Measurements from ENCODE around the gene CCDC57. TPM values are rescaled to one million over a fixed set of nuclear protein-coding genes. Genes with fewer than 3 reads are reported as not detected.

Gene CCDC57
- total and polyA plus RNA-seq, 2 of the 8 experiments (the other 6 are each of a cell fraction or from before 2014, with no cell fraction given) = 8.4 to 12.9 TPM

DNA sequence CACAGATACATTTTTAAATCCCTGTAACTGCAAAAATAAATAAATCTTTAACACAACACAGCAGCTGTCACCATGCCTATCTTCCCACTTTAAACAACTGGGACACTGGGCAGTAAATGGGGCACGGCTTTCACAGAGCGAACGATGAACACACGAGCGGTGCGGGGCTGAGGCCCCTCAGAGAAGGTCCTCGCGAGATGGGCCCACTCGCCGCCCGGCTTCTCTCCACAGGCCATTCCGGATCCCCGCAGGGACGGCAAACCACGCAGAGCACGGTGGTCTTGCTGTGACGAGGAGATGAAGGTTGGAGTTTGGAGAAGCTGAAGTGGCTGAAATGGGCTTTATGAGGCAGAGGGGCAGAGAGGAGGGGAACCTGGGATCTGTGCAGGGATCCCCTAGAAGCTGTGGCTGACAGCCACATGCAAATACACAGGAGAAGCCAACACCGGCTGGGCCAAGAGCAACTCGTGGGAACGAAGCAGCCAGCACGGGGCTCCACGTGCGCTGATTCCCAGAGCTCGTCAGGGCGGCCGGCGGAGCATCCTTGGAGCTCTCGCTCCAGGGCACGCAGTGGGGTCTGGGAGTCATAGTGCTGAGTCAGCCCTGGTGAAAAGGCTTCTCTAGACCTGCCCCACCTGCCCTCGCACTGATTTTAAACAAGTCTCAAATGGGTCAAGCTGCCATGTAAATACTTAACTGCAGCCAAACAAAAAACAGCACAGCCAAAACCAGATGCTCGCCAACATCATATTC is 31.7 kb downstream of the CCDC57 start:
- Histone ChIP-seq H4K20me1 (replicated peaks in 1 of 2; ENCODE audit: control insufficient read depth in 1 of 2, insufficient read depth in 2 of 2, low read length in 2 of 2) (peaks cover 13 to 35% of the 10 kb centered on the region in 2 experiments), H3K4me3 (ENCODE audit: extremely low read depth in 1 of 4, insufficient read depth in 2 of 4, low read depth in 3 of 4, low read length in 4 of 4) (no peak overlapping the region), H2BK15ac (ENCODE audit: low read length) (no peak overlapping the region), H2AK5ac (ENCODE audit: low read depth, low read length) (no peak overlapping the region), H4K5ac (ENCODE audit: insufficient read length, low read depth, low read length) (no peak overlapping the region), H3K18ac (ENCODE audit: extremely low read depth, low read length) (no peak overlapping the region), H2BK20ac (ENCODE audit: low read length) (no peak overlapping the region), H3K4me1 (replicated peaks in 1 of 4; ENCODE audit: control insufficient read depth in 3 of 4, insufficient read depth in 4 of 4, low read length in 3 of 4) (no peaks in the 10 kb centered on the region), H3K23ac (ENCODE audit: insufficient read length) (no peak overlapping the region), H3K9me3 (ENCODE audit: insufficient read depth in 2 of 2, low read depth in 1 of 2, low read length in 1 of 2) (no peaks in the 10 kb centered on the region), H2AFZ (ENCODE audit: low read length) (no peak overlapping the region), H3K9ac (replicated peaks in 1 of 4; ENCODE audit: extremely low read depth in 1 of 4, low read depth in 3 of 4, low read length in 3 of 4) (no peak overlapping the region), H3K79me2 (ENCODE audit: control insufficient read depth in 1 of 2, insufficient read depth in 2 of 2, low read length in 2 of 2) (no peaks in the 10 kb centered on the region), H3K27ac (ENCODE audit: low read depth, low read length) (no peak overlapping the region), H3K27me3 (replicated peaks in 1 of 4; ENCODE audit: control insufficient read depth in 3 of 4, extremely low read depth in 1 of 4, insufficient read depth in 3 of 4, low read length in 3 of 4) (peaks cover 20 to 40% (median 35%) of the 10 kb centered on the region in 4 experiments), H2BK120ac (replicated peaks; ENCODE audit: low read depth, low read length) (no peak overlapping the region), H4K91ac (replicated peaks; ENCODE audit: insufficient read length, low read length) (no peak overlapping the region), H3K79me1 (ENCODE audit: low read depth, low read length) (no peaks in the 10 kb centered on the region), H3K23me2 (ENCODE audit: low read depth, low read length) (no peaks in the 10 kb centered on the region), H2BK5ac (ENCODE audit: low read depth, low read length) (no peak overlapping the region), H3K36me3 (ENCODE audit: control insufficient read depth in 2 of 4, insufficient read depth in 4 of 4, low read length in 3 of 4) (0 out of 8 replicates have a peak, but pooled peaks cover 0 to 3% (median 0%) of the 10 kb centered on the region in 4 experiments), H2BK12ac (ENCODE audit: low read depth, low read length) (no peak overlapping the region), H3K14ac (ENCODE audit: insufficient read length) (no peak overlapping the region), H3K56ac (replicated peaks; ENCODE audit: insufficient read length, low read depth, low read length) (no peak overlapping the region), H3K4ac (replicated peaks; ENCODE audit: insufficient read length, low read depth, low read length) (no peak overlapping the region), H3K4me2 (ENCODE audit: insufficient read depth in 1 of 2, low read depth in 2 of 2, low read length in 2 of 2) (no peak overlapping the region), H4K8ac (ENCODE audit: extremely low read depth, insufficient read depth, low read length) (no peak overlapping the region)
- ChIA-PET CTCF (ENCODE audit: partially characterized antibody) (interaction anchor here (0.7 to 0.9 kb wide), 2 partner anchors 25 to 75 kb away, joined by 3 to 4 read pairs; no protein-coding TSS in a partner anchor), POLR2A (ENCODE audit: partially characterized antibody) (interaction anchor here (1.4 kb wide), 1 partner anchor 25 kb away, joined by 3 read pairs; no protein-coding TSS in a partner anchor)
- FAIRE-seq (no peak), DNase-seq (ENCODE audit: low read depth in 1 of 2, low spot score in 2 of 2) (no peak)
- 93% methylated on average over 31 of the region's 31 CpGs; no CpG with 5 or more reads in 1 of the 2 experiments for WGBS, 2 experiments (ENCODE audit: extremely low coverage in 1 of 2, insufficient coverage in 1 of 2, insufficient read length in 1 of 2, insufficient replicate concordance in 2 of 2, low coverage in 1 of 2, low lambda C conversion rate in 2 of 2, missing lambda C conversion rate in 1 of 2)
- TF ChIP-seq SAP30 (IDR thresholded peaks at IDR 0.05; ENCODE audit: insufficient read depth, insufficient replicate concordance, low read length) (no peak), CTBP2 (IDR thresholded peaks at IDR 0.05; ENCODE audit: borderline replicate concordance, insufficient read depth, insufficient read length, low read length) (no peak)
